ENCODE data around the gene SLC26A5. TPM values are rescaled to one million over a fixed set of nuclear protein-coding genes. Genes with fewer than 3 reads are reported as not detected.

SLC26A5 gene
- total RNA-seq, 2 donors from 2014 or later = 0.35 to 0.53 TPM

DNA sequence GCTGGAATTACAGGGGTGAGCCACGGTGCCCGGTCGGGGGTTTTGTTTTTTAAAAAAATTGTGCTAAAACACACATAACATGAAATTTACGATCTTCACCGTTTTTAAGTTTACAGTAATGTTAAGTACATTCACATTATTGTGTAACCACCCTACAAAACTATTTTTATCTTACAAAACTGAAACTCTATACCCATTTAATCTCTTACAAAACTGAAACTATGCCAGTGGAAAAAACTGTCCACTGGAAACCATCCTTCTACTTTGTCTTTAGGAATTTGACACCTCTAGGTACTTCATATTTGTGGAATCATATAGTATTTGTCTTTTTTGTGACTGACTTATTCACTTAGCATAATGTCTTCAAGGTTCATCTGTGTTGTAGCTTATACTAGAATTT lies 99.6 kb downstream of the SLC26A5 start:
- DNase-seq = no peak
- no peaks in the 10 kb centered on the region for H3K27me3 ChIP-seq (ENCODE audit: control insufficient read depth, insufficient read depth, low read length, poor library complexity, severe bottlenecking)
- Mint-ChIP-seq H3K4me1 (peaks cover 20% of the 10 kb centered on the region), H3K4me3 (no peak overlapping the region), H3K9me3 (no peaks in the 10 kb centered on the region), H3K36me3 (ENCODE audit: low read depth) (peaks cover 11% of the 10 kb centered on the region), H3K27me3 (ENCODE audit: insufficient read depth) (no peaks in the 10 kb centered on the region), H3K27ac (no peak overlapping the region)
- H3K9me3 ChIP-seq (ENCODE audit: control insufficient read depth, low read length) = no peaks in the 10 kb centered on the region
- TF ChIP-seq CTCF (conservative IDR thresholded peaks at IDR 0.05) = no peak
- WGBS, 2 experiments (ENCODE audit: insufficient coverage in 1 of 2, insufficient read length in 1 of 2) = 99 to 100% methylated on average over 5 of the region's 5 CpGs
- peaks cover 19% of the 10 kb centered on the region for H3K36me3 ChIP-seq (ENCODE audit: control insufficient read depth, insufficient read depth, low read length)
- no peak overlapping the region for H3K27ac ChIP-seq (ENCODE audit: low read depth, low read length)
- H3K4me1 ChIP-seq (ENCODE audit: control insufficient read depth, insufficient read depth, low read length) = no peaks in the 10 kb centered on the region
- no peak overlapping the region for H3K9ac ChIP-seq (ENCODE audit: extremely low read depth, low read length, poor library complexity, severe bottlenecking)
- no peak overlapping the region for H3K4me3 ChIP-seq (ENCODE audit: low read length)

DNA sequence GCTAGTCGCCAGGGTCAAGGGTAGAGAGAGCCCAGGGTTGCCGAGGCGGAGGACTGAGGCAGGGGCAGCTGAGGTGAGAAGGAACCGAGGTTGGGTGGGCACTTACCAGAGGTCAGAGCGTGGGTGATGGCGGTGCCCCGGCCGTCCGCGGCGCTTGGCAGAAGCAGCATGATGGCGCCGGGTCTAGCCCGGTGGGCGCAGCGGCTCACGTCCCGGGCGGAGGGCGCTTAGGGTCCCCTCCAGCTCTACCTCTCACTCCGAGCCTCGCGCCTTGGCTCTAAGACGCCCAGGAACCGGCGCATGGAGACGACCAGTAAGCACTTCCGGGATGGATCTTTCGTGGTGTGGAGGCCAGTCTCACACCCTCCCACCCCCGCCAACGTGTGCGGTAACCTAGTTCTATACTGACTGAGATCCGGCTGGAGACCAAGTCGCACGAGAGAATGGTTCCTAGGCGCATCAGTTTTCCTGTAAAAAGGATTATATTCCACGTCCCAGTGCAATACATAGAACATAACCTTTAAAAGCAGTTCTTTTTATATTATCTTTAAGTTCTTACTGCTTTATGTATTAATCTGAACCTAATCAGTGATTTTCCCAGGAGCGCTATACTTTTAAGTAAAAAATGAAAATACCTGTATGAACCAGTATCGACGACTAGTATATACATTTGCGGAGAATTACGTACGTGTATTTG lies 101.4 kb downstream of the SLC26A5 start, which contains the start of gene DNAJC2:
DNAJC2 (minus strand) TSS at position 315 of the 697 bp plus-strand sequence; CDS start at position 170, 145 bp downstream.
- Mint-ChIP-seq H3K4me1 (peaks cover 11% of the 10 kb centered on the region), H3K9me3 (no peaks in the 10 kb centered on the region), H3K36me3 (ENCODE audit: low read depth) (peaks cover 25% of the 10 kb centered on the region), H3K27ac (peak within 1 kb of the TSS; percentile 97), H3K27me3 (ENCODE audit: insufficient read depth) (no peaks in the 10 kb centered on the region), H3K4me3 (peak within 1 kb of the TSS; percentile 95)
- Histone ChIP-seq H3K9ac (ENCODE audit: extremely low read depth, low read length, poor library complexity, severe bottlenecking) (peak within 1 kb of the TSS; percentile 96), H3K4me1 (ENCODE audit: control insufficient read depth, insufficient read depth, low read length) (no peaks in the 10 kb centered on the region), H3K27ac (ENCODE audit: low read depth, low read length) (peak within 1 kb of the TSS; percentile 67), H3K36me3 (ENCODE audit: control insufficient read depth, insufficient read depth, low read length) (peaks cover 24% of the 10 kb centered on the region), H3K9me3 (ENCODE audit: control insufficient read depth, low read length) (no peaks in the 10 kb centered on the region), H3K4me3 (ENCODE audit: low read length) (peak within 1 kb of the TSS; percentile 91), H3K27me3 (ENCODE audit: control insufficient read depth, insufficient read depth, low read length, poor library complexity, severe bottlenecking) (no peaks in the 10 kb centered on the region)
- peak; percentile 93 for DNase-seq
- TF ChIP-seq CTCF (conservative IDR thresholded peaks at IDR 0.05) = no peak
- WGBS, 2 experiments (ENCODE audit: insufficient coverage in 1 of 2, insufficient read length in 1 of 2) = 12 to 28% methylated on average over 15 to 43 of the region's 43 CpGs

DNA sequence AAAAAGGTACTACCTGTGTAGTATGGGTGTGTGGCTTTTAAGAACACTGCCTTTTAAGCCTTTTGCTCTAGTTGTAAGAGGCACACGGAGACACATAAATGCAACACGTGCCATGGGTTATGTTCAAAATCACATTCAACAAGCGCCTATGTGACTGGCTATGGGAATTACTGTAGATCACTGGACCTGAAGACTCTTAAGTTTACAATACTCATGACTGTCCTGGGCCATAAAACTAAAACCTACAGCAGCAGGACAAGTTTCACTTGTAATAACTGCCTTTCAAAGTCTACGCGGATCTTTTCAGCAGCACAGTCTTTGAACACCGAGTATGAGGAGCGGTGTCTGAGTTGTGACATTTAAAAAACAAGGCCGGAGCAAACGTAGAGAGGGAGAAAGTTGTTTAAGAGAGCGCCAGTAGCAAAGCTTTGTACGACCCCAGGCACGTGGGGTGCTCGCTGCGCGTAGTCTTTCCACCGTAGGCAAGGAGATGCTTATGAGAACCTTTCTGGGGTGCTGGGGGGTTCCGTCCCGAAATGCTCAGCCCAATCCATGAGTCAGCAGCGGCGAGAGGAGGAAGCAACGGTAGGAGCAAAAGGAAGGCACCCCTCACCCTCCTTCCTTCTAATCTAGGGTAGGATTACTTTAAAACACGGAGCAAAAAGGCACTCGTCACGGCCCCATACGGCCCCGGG lies 102.1 kb downstream of the SLC26A5 start:
- Histone ChIP-seq H3K27ac (ENCODE audit: low read depth, low read length) (peak overlapping the region; percentile 67), H3K36me3 (ENCODE audit: control insufficient read depth, insufficient read depth, low read length) (peaks cover 31% of the 10 kb centered on the region), H3K9ac (ENCODE audit: extremely low read depth, low read length, poor library complexity, severe bottlenecking) (peak overlapping the region; percentile 96), H3K4me1 (ENCODE audit: control insufficient read depth, insufficient read depth, low read length) (no peaks in the 10 kb centered on the region), H3K4me3 (ENCODE audit: low read length) (peak overlapping the region; percentile 91), H3K9me3 (ENCODE audit: control insufficient read depth, low read length) (no peaks in the 10 kb centered on the region), H3K27me3 (ENCODE audit: control insufficient read depth, insufficient read depth, low read length, poor library complexity, severe bottlenecking) (no peaks in the 10 kb centered on the region)
- TF ChIP-seq CTCF (conservative IDR thresholded peaks at IDR 0.05) = no peak
- WGBS, 2 experiments (ENCODE audit: insufficient coverage in 1 of 2, insufficient read length in 1 of 2) = 2 to 6% methylated on average over 14 to 26 of the region's 26 CpGs
- H3K27me3 Mint-ChIP-seq (ENCODE audit: insufficient read depth) = no peaks in the 10 kb centered on the region
- H3K36me3 Mint-ChIP-seq (ENCODE audit: low read depth) = peaks cover 32% of the 10 kb centered on the region
- DNase-seq = no peak
- H3K9me3 Mint-ChIP-seq = no peaks in the 10 kb centered on the region
- peak overlapping the region; percentile 95 for H3K4me3 Mint-ChIP-seq
- peaks cover 8% of the 10 kb centered on the region for H3K4me1 Mint-ChIP-seq
- H3K27ac Mint-ChIP-seq = peak overlapping the region; percentile 97
